Fibroblast of the aortic adventitia (primary cell): ENCODE measurements around the gene TMEM158. TPM values are rescaled to one million over a fixed set of nuclear protein-coding genes. Genes with fewer than 3 reads are reported as not detected.

Experiments used
- DNase-seq: peaks from one replicate; pipeline ENCODE4 v3.0.0-alpha.2; 2010; ENCODE audit warnings: low read depth
- H3K4me3 ChIP-seq: 2 replicates; pipeline ENCODE4 v1.5.1; 2011; ENCODE audit warnings: low read depth, mild to moderate bottlenecking, control low read depth, low read length, moderate library complexity
- CTCF ChIP-seq: IDR thresholded peaks from 2 replicates; pipeline ENCODE4 v1.5.1; 2011; ENCODE audit warnings: mild to moderate bottlenecking, low read length, control low read depth, inconsistent platforms; ENCODE audit not compliant: insufficient read depth
- total RNA-seq: library from RNA; depleted of rRNA; stranded (reverse); fragments of >200 nt; gene quantifications from 2 replicates; pipeline ENCODE4 v1.2.3, GENCODE V29; 2012; ENCODE audit warnings: low replicate concordance

Gene TMEM158
- total RNA-seq, 1 donor, result 19.3 TPM

DNA sequence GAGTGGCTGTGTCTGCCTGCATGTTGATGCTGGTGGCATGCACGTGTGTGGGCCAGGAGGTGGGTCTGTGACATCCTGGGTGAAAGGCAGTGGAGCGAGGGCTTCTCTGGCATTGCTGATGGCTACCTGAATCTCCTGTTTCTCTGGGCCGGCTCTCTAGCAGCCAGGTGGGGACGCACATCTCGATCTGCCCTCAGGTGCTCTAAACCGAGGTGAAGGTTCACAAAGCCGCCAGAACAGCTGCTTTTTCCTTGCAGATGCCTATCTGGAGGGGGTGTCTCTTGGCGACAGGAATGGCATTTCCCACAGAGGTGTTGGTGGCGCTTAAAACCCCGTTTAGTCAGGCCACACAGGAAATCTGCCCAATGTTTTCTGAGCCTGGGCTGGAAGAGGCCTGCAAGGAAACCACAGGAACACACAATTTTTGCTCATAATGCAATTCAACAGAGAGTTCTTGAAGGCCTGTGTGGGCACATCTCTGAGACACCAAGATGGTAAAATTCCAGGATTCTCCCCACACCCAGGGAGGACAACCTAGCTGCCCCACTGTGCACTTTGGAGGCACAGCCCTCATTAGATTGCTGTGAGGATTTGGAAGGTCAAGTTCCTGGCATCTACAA, 11.9 kb downstream of the TMEM158 start:
- no peak for DNase-seq
- no peak for TF ChIP-seq CTCF
- H3K4me3 ChIP-seq, result no peak overlapping the region

- no peak overlapping the region for H3K4me3 ChIP-seq
- TF ChIP-seq CTCF, result no peak
- DNase-seq, result no peak
Measured at GRCh38 chr3:45212095-45212468, 14.0 kb downstream of the TMEM158 start.

DNA sequence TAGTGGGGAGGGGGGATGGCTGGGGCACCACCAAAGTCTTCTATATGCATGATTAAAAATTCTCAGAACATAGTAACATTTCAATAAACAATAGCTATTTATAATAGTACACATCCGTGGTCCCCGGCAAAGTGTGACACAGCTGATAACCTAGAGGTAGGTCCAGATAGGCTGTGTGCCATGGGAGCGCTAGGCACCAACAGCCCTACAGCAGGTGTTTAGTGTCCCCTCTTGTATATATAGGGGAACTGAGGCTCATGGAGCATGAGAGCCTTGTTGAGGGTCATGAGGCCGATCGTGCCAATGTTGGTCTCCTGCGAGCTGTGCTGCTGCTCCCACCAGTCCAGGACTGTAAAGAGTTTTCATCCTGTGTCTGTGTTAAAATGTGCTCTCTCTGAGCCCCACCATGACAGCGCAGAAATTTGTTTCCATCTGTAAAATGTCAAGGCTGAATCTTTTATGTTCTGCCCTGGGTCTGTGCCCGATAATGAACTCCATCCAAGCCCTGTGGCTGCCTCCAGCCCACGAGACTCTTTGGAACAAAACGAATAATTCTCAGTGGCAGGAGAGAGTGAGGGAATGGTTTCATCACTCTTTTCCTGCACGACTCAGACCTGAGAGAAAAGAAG, 14.5 kb downstream of the TMEM158 start:
- TF ChIP-seq CTCF, result no peak
- peak; percentile 85 for DNase-seq
- no peak overlapping the region for H3K4me3 ChIP-seq

GRCh38 chr3:45210308-45211041, 15.6 kb downstream of the TMEM158 start:
- peak; percentile 88 for DNase-seq
- H3K4me3 ChIP-seq, result no peak overlapping the region
- peak; percentile 86 for TF ChIP-seq CTCF

DNA sequence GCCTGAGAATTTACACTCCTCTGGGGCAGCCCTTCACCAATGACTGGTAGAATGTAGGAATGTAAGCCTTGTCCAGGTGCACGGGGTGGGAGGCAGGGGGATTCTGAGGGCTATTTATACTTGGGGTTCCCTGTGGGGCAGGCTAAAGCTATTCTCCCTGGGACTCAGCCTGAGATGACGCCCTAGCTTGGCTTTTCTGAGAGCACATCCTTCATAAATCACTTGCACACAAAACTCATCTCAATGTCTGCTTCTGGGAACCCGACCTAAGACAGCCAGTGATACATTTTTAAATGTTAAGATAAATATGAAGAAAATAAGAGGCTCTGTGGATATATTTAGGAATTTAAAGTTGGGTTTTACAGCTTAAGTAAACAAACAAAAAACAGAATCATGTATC, 16.6 kb downstream of the TMEM158 start:
- no peak for TF ChIP-seq CTCF
- DNase-seq, result no peak
- H3K4me3 ChIP-seq, result no peak overlapping the region

DNA sequence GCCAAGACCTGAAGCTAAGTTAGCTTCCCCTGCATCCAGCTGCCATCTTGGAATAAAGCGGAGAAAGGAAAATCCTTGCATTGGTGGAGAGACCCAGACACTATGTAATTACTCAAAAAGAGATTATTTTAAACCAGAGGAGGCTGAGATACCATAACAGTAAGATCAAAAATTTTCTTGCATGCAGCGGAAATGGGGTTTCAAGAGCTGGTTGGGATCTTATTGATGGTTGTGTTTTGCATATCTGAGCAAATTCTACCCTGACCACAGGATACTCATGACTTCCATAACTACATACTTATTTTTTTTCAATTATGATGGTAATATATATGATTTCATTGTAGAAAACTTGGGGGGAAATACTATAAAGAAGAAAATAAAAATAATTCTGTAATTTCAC, 17.5 kb downstream of the TMEM158 start:
- H3K4me3 ChIP-seq, result no peak overlapping the region
- no peak for TF ChIP-seq CTCF
- DNase-seq, result no peak
